Testis (tissue), 3 donors: ENCODE measurements around the gene UBL5. TPM values are rescaled to one million over a fixed set of nuclear protein-coding genes. Genes with fewer than 3 reads are reported as not detected.
A peak's percentile ranks its signal among the peaks of the same experiment; 100 is the strongest.

Source experiments
- DNase-seq: peaks from one replicate; pipeline ENCODE4 v3.0.0-alpha.2; 2019
- H3K27ac ChIP-seq, 2 donors: fragments of 200-600 bp; sonication (generic); one replicate each; pipeline ENCODE4 v1.5.1; 2019
- H3K27me3 ChIP-seq: fragments of 200-600 bp; sonication (generic); one replicate; pipeline ENCODE4 v1.5.1; 2019
- H3K36me3 ChIP-seq: fragments of 200-600 bp; sonication (generic); one replicate; pipeline ENCODE4 v1.5.1; 2017; ENCODE audit warnings: low read depth; ENCODE audit errors: missing control alignments
- H3K4me1 ChIP-seq: fragments of 200-600 bp; sonication (generic); one replicate; pipeline ENCODE4 v1.5.1; 2019
- H3K4me3 ChIP-seq, 2 donors: fragments of 200-600 bp; sonication (generic); one replicate each; pipeline ENCODE4 v1.5.1; 2017 to 2019
- H3K9me3 ChIP-seq: fragments of 200-600 bp; sonication (generic); one replicate; pipeline ENCODE4 v1.5.1; 2017
- POLR2A ChIP-seq: fragments of 450-650 bp; IDR thresholded peaks from one replicate; pipeline ENCODE4 v1.6.1; 2017; ENCODE audit warnings: antibody characterized with exemption, mild to moderate bottlenecking, moderate library complexity
- WGBS, 2 donors: methylation state at CpG; one replicate each; pipeline ENCODE4 v1.1.5; 2018; 5-methylcytosine and 5-hydroxymethylcytosine counted together
- intact Hi-C: fragments of 100-400 bp; cut with DNase I; formaldehyde crosslinking; loops from one replicate; pipeline ENCODE4 v1.15.1; 2023; ENCODE audit warnings: low total_unique reads
- polyA plus RNA-seq: library from polyadenylated mRNA; stranded (reverse); fragments of 350-450 nt; fragmentation: Illumina TruSeq; extraction: RNeasy Lipid Tissue Mini Kit (QIAGEN cat#74804); gene quantifications from one replicate; pipeline ENCODE4 v1.2.3, GENCODE V29; 2014; ENCODE audit warnings: low read depth, low replicate concordance; ENCODE audit not compliant: insufficient read depth
- total RNA-seq, 2 donors: library from RNA; depleted of rRNA; stranded (reverse); fragments of >200 nt; gene quantifications; one replicate each; pipeline ENCODE4 v1.2.3, GENCODE V29; 2016
- TF ChIP-seq, protein P1 (sequence below), 3 experiments: fragments of 450-650 bp in 2 of 3; fragments of 200-600 bp in 1 of 3; sonication (generic) in 1 of 3; IDR thresholded peaks; one replicate each; pipeline ENCODE4 v1.5.1; 2016 to 2019; ENCODE audit warnings: antibody characterized with exemption in 3 of 3, mild to moderate bottlenecking in 2 of 3, moderate library complexity in 1 of 3

UBL5 gene
- total and polyA plus RNA-seq, 3 donors from 2014 or later = 418 to 540 (median 491) TPM

- no peaks in the 10 kb centered on the region for H3K9me3 ChIP-seq
- DNase-seq = no peak
- WGBS, 2 donors = 1% methylated on average over 28 of the region's 28 CpGs; no CpG with 5 or more reads in 1 of the 2 donors
Measured at GRCh38 chr19:9835507-9835949, 7.8 kb downstream of the UBL5 start.

GRCh38 chr19:9836021-9836420 lies 8.3 kb downstream of the UBL5 start:
- H3K27me3 ChIP-seq = no peaks in the 10 kb centered on the region
- TF ChIP-seq, protein P1, sequence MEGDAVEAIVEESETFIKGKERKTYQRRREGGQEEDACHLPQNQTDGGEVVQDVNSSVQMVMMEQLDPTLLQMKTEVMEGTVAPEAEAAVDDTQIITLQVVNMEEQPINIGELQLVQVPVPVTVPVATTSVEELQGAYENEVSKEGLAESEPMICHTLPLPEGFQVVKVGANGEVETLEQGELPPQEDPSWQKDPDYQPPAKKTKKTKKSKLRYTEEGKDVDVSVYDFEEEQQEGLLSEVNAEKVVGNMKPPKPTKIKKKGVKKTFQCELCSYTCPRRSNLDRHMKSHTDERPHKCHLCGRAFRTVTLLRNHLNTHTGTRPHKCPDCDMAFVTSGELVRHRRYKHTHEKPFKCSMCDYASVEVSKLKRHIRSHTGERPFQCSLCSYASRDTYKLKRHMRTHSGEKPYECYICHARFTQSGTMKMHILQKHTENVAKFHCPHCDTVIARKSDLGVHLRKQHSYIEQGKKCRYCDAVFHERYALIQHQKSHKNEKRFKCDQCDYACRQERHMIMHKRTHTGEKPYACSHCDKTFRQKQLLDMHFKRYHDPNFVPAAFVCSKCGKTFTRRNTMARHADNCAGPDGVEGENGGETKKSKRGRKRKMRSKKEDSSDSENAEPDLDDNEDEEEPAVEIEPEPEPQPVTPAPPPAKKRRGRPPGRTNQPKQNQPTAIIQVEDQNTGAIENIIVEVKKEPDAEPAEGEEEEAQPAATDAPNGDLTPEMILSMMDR (IDR thresholded peaks at IDR 0.05) = no peak
- 0 to 4% methylated on average over 5 of the region's 5 CpGs for WGBS, 2 donors
- H3K4me3 ChIP-seq = peak overlapping the region; percentile 81 to 96
- no peaks in the 10 kb centered on the region for H3K36me3 ChIP-seq
- peak overlapping the region; percentile 77 to 82 for H3K27ac ChIP-seq
- H3K4me1 ChIP-seq = peaks cover 19% of the 10 kb centered on the region
- H3K9me3 ChIP-seq = no peaks in the 10 kb centered on the region
- DNase-seq = peak; percentile 46
- intact Hi-C loops = no loop called here

More at GRCh38 chr19:9835507-9835949, 7.8 kb downstream of the UBL5 start:
- intact Hi-C loops = no loop called here
- Histone ChIP-seq H3K27ac (peak overlapping the region; percentile 77 to 82), H3K4me3 (peak overlapping the region; percentile 81 to 96), H3K4me1 (peaks cover 19% of the 10 kb centered on the region), H3K27me3 (no peaks in the 10 kb centered on the region), H3K36me3 (no peaks in the 10 kb centered on the region)
- no peak for TF ChIP-seq POLR2A
- TF ChIP-seq, protein P1 (IDR thresholded peaks at IDR 0.05) = no peak

- Histone ChIP-seq H3K4me3 (no peak overlapping the region), H3K4me1 (peaks cover 38% of the 10 kb centered on the region), H3K27ac (no peak overlapping the region), H3K36me3 (no peaks in the 10 kb centered on the region), H3K27me3 (no peaks in the 10 kb centered on the region), H3K9me3 (no peaks in the 10 kb centered on the region)
- DNase-seq = no peak
- intact Hi-C loops = no loop called here
- WGBS, 2 donors = 89 to 95% methylated on average over 14 to 15 of the region's 15 CpGs
- TF ChIP-seq, protein P1 (IDR thresholded peaks at IDR 0.05) = no peak
- no peak for TF ChIP-seq POLR2A
Measured at GRCh38 chr19:9838324-9838723, 10.6 kb downstream of the UBL5 start.

- H3K36me3 ChIP-seq = no peaks in the 10 kb centered on the region
- no peaks in the 10 kb centered on the region for H3K9me3 ChIP-seq
- H3K4me1 ChIP-seq = peaks cover 48% of the 10 kb centered on the region
- H3K4me3 ChIP-seq = no peak overlapping the region
- intact Hi-C loops = no loop called here
- H3K27ac ChIP-seq = peak overlapping the region in 1 of 2 donors; percentile 24
- no peaks in the 10 kb centered on the region for H3K27me3 ChIP-seq
- TF ChIP-seq, protein P1 (IDR thresholded peaks at IDR 0.05) = no peak
- TF ChIP-seq POLR2A = no peak
- WGBS, 2 donors = 29 to 56% methylated on average over 1 of the region's 1 CpG
- peak; percentile 59 for DNase-seq
Measured at GRCh38 chr19:9839415-9839814, 11.7 kb downstream of the UBL5 start.
